K562 (cell line): ENCODE results near the gene EXOG. TPM values are rescaled to one million over a fixed set of nuclear protein-coding genes. Genes with fewer than 3 reads are reported as not detected.

ENCODE experiments used
- ATAC-seq: fragments of 200-7000 bp; cut with Tn5 transposase; 3 replicates; pipeline ENCODE4 v1.9.1; 2020; ENCODE audit warnings: moderate library complexity
- BruUV-seq: library from RNA; stranded (reverse); fragments of 400-500 nt; replicated peaks from 2 replicates; lab custom pipeline; 2021; lab: Mats Ljungman, UMichigan
- CTCF ChIA-PET: fragments of 300-600 bp; formaldehyde crosslinking; extraction: SDS; loops from one replicate; lab custom pipeline; 2021; ENCODE audit warnings: low intra/inter-chr PET ratio; lab: Yijun Ruan, JAX
- POLR2A ChIA-PET: fragments of 300-600, 350-650 bp; sonication (Branson Sonifier 250); formaldehyde crosslinking; extraction: SDS; loops from one replicate; lab custom pipeline; 2021; ENCODE audit warnings: antibody characterized with exemption, inconsistent platforms; lab: Yijun Ruan, JAX
- DNase-seq, 4 experiments: peaks; one replicate each; pipeline versions ENCODE4 v3.0.0 to v3.0.0-alpha.2; 2011 to 2018; ENCODE audit warnings: low spot score in 3 of 4, mixed read lengths in 3 of 4; ENCODE audit errors: extremely low read depth in 1 of 4
- FAIRE-seq: peaks from 2 replicates; lab custom pipeline; 2011; peaks lifted over from hg19 to GRCh38; lab: Jason Lieb, UNC
- H2AFZ ChIP-seq: 2 replicates; pipeline ENCODE4 v1.6.0; 2011; ENCODE audit warnings: low read depth, low read length, control low read depth, inconsistent platforms
- H3K27ac ChIP-seq: fragments of 200-600 bp; 3 replicates; pipeline ENCODE4 v1.8.0; 2011; ENCODE audit warnings: low read depth, mild to moderate bottlenecking, control low read depth, inconsistent platforms, low read length, moderate library complexity, mixed read lengths; ENCODE audit errors: extremely low read depth
- H3K27me3 ChIP-seq, 2 experiments: fragments of 300-600 bp in 1 of 2; 2 replicates in 1 of 2; 3 replicates in 1 of 2; pipeline versions ENCODE4 v1.6.0 to v1.8.0; 2011; ENCODE audit warnings: inconsistent platforms in 2 of 2, low read length in 2 of 2, mild to moderate bottlenecking in 1 of 2, mixed read lengths in 1 of 2, moderate library complexity in 1 of 2; ENCODE audit not compliant: control insufficient read depth in 2 of 2, insufficient read depth in 2 of 2
- H3K36me3 ChIP-seq: fragments of 300-600 bp; 3 replicates; pipeline ENCODE4 v1.8.0; 2011; ENCODE audit warnings: mild to moderate bottlenecking, low read length, inconsistent platforms; ENCODE audit not compliant: control insufficient read depth, insufficient read depth
- H3K4me1 ChIP-seq, 2 experiments: fragments of 200-600 bp in 1 of 2; replicated peaks in 1 of 2; 2 replicates in 1 of 2; 3 replicates in 1 of 2; pipeline versions ENCODE4 v1.5.1 to v1.8.0; 2011; ENCODE audit warnings: inconsistent platforms in 2 of 2, low read length in 2 of 2, mild to moderate bottlenecking in 1 of 2, mixed read lengths in 1 of 2, moderate library complexity in 1 of 2; ENCODE audit not compliant: control insufficient read depth in 2 of 2, insufficient read depth in 2 of 2
- H3K4me2 ChIP-seq: 2 replicates; pipeline ENCODE4 v1.6.1; 2011; ENCODE audit warnings: low read length, control low read depth, inconsistent platforms, mixed read lengths; ENCODE audit not compliant: insufficient read depth
- H3K4me3 ChIP-seq: fragments of 200-600 bp; sonication (generic), shearing (Covaris generic); 2 replicates; pipeline ENCODE4 v1.5.1; 2016; ENCODE audit warnings: control low read depth, inconsistent platforms
- H3K79me2 ChIP-seq: fragments of 200-600 bp; 3 replicates; pipeline ENCODE4 v1.8.0; 2011; ENCODE audit warnings: low read length, inconsistent platforms; ENCODE audit not compliant: control insufficient read depth, insufficient read depth
- H3K9ac ChIP-seq, 2 experiments: 2 replicates each; pipeline versions ENCODE4 v1.6.0 to v1.6.1; 2011; ENCODE audit warnings: low read depth in 2 of 2, low read length in 2 of 2, control low read depth in 1 of 2, inconsistent platforms in 1 of 2, mild to moderate bottlenecking in 1 of 2, mixed read lengths in 1 of 2; ENCODE audit not compliant: insufficient read depth in 1 of 2
- H3K9me1 ChIP-seq: one replicate; pipeline ENCODE4 v1.6.0; 2011; ENCODE audit warnings: inconsistent platforms, mild to moderate bottlenecking, low read length, moderate library complexity; ENCODE audit not compliant: control insufficient read depth, insufficient read depth
- H3K9me3 ChIP-seq: replicated peaks from 2 replicates; pipeline ENCODE4 v1.5.1; 2011; ENCODE audit warnings: low read depth, low read length, inconsistent platforms; ENCODE audit not compliant: control insufficient read depth, insufficient read depth
- H4K20me1 ChIP-seq: replicated peaks from 2 replicates; pipeline ENCODE4 v1.6.1; 2011; ENCODE audit warnings: low read length, inconsistent platforms, mixed read lengths; ENCODE audit not compliant: control insufficient read depth, insufficient read depth
- ESRRA ChIP-seq: fragments of 450-650 bp; IDR thresholded peaks from 2 replicates; pipeline ENCODE4 v1.6.1; 2014; ENCODE audit warnings: low read depth, mild to moderate bottlenecking, moderate library complexity, borderline replicate concordance
- MXD1 ChIP-seq: fragments of 250-450 bp; sonication (Bioruptor Pico); IDR thresholded peaks from 2 replicates; pipeline ENCODE4 v1.8.0; 2021; ENCODE audit warnings: borderline replicate concordance, mild to moderate bottlenecking, moderate library complexity; ENCODE audit not compliant: poor library complexity, severe bottlenecking
- NCOA2 ChIP-seq, 2 experiments: fragments of 450-650 bp; IDR thresholded peaks; 2 replicates each; pipeline ENCODE4 v1.6.1; 2018; ENCODE audit warnings: mild to moderate bottlenecking in 2 of 2, moderate library complexity in 1 of 2; ENCODE audit not compliant: partially characterized antibody in 2 of 2
- NR2C2 ChIP-seq, 2 experiments: fragments of 200-800 bp in 1 of 2; sonication (Bioruptor generic) in 1 of 2; sonication (generic) in 1 of 2; formaldehyde crosslinking in 1 of 2; IDR thresholded peaks; 2 replicates each; pipeline versions ENCODE4 v1.6.1 to v1.8.0; 2016 to 2022; ENCODE audit warnings: mild to moderate bottlenecking in 1 of 2, missing compliant biosample characterization in 1 of 2, missing genetic modification characterization in 1 of 2, missing genetic modification reagents in 1 of 2
- PCBP2 ChIP-seq: fragments of 200-400 bp; formaldehyde crosslinking; IDR thresholded peaks from 2 replicates; pipeline ENCODE4 v1.6.1; 2018; ENCODE audit warnings: low read length, low read depth, mild to moderate bottlenecking, moderate library complexity; ENCODE audit not compliant: poor library complexity, severe bottlenecking
- PHTF2 ChIP-seq: fragments of 250-450 bp; sonication (Bioruptor Pico); IDR thresholded peaks from 2 replicates; pipeline ENCODE4 v1.5.0; 2021; ENCODE audit warnings: mild to moderate bottlenecking
- POLR2H ChIP-seq: IDR thresholded peaks from 2 replicates; pipeline ENCODE4 v1.6.1; 2016; ENCODE audit warnings: missing genetic modification characterization, low read depth, mild to moderate bottlenecking, control low read depth, missing compliant biosample characterization, moderate library complexity
- RBBP5 ChIP-seq: fragments of 200-600 bp; sonication (generic); IDR thresholded peaks from 2 replicates; pipeline ENCODE4 v1.6.1; 2012; ENCODE audit warnings: borderline replicate concordance, mild to moderate bottlenecking, low read length, control low read depth, inconsistent platforms; ENCODE audit not compliant: insufficient read depth, poor library complexity, severe bottlenecking
- RFX7 ChIP-seq: fragments of 250-450 bp; sonication (Bioruptor Pico); IDR thresholded peaks from 2 replicates; pipeline ENCODE4 v1.5.1; 2021; ENCODE audit warnings: mild to moderate bottlenecking
- SETDB1 ChIP-seq: IDR thresholded peaks from one replicate; pipeline ENCODE4 v1.6.1; 2012; ENCODE audit warnings: low read length, control low read depth, inconsistent platforms
- SRSF7 ChIP-seq: fragments of 200-400 bp; formaldehyde crosslinking; optimal IDR thresholded peaks from 2 replicates; pipeline ENCODE3; 2017; ENCODE audit warnings: mild to moderate bottlenecking, low read depth, low read length
- ZNF764 ChIP-seq: fragments of 250-450 bp; sonication (Bioruptor Pico); IDR thresholded peaks from 2 replicates; pipeline ENCODE4 v1.4.0; 2020; ENCODE audit warnings: low read depth, mild to moderate bottlenecking, moderate library complexity
- WGBS: fragments of 100-300 bp; shearing (Covaris generic); methylation state at CpG from one replicate; pipeline ENCODE4 v1.1.6; 2016; ENCODE audit warnings: low coverage, mixed read lengths; ENCODE audit not compliant: insufficient coverage; ENCODE audit errors: missing lambda C conversion rate; 5-methylcytosine and 5-hydroxymethylcytosine counted together
- in situ Hi-C: fragments of 300-500 bp; cut with MboI; formaldehyde crosslinking; loops from 4 replicates; pipeline ENCODE4 v1.15.0; 2018; ENCODE audit warnings: inconsistent platforms, mixed read lengths
- intact Hi-C: fragments of 100-400 bp; cut with micrococcal nuclease; formaldehyde crosslinking; loops from 2 replicates; pipeline ENCODE4 v1.14.2; 2022
- polyA plus RNA-seq, 8 experiments: library from polyadenylated mRNA; depleted of rRNA in 4 of 8; stranded (reverse) in 5 of 8; unstranded in 3 of 8; fragments of >200 nt; fragmentation: Nextera tagmentation in 2 of 8; fragmentation: Illumina TruSeq in 1 of 8; extraction: Ambion mirVana in 2 of 8; extraction: Trizol in 1 of 8; gene quantifications; 2 replicates each; pipeline versions ENCODE4 v1.2.1 to v1.2.3, GENCODE V29; 2011 to 2014; ENCODE audit warnings: inconsistent platforms in 1 of 8, missing spikeins in 1 of 8
- total RNA-seq, 7 experiments: library from RNA; depleted of rRNA in 6 of 7; stranded (reverse); fragments of >200 nt in 6 of 7; fragmentation: Illumina TruSeq in 2 of 7; extraction: Trizol in 2 of 7; gene quantifications; 2 replicates each; pipeline versions ENCODE4 v1.2.1 to v1.2.3, GENCODE V29; 2011 to 2021; ENCODE audit warnings: low replicate concordance in 1 of 7
- TF ChIP-seq, protein P1 (sequence below): IDR thresholded peaks from 3 replicates; pipeline ENCODE4 v1.6.1; 2011; ENCODE audit warnings: borderline replicate concordance, mild to moderate bottlenecking; ENCODE audit not compliant: insufficient read length, insufficient read depth
- TF ChIP-seq, protein P2 (sequence below): sonication (generic); formaldehyde crosslinking; IDR thresholded peaks from 2 replicates; pipeline ENCODE4 v1.8.0; 2023; ENCODE audit warnings: mild to moderate bottlenecking, missing genetic modification reagents

EXOG gene
- total and polyA plus RNA-seq, 9 of the 15 experiments (the other 6 are each of a cell fraction or from before 2014, with no cell fraction given): 10.8 to 21.7 (median 14.8) TPM

- H3K79me2 ChIP-seq: no peaks in the 10 kb centered on the region
- H2AFZ ChIP-seq: no peak overlapping the region
- H4K20me1 ChIP-seq: no peaks in the 10 kb centered on the region
- 6% methylated on average over 7 of the region's 7 CpGs for WGBS
- POLR2A ChIA-PET: interaction anchor here (0.5 to 0.6 kb wide), 2 partner anchors 271 to 506 kb away, joined by 3 read pairs; no protein-coding TSS in a partner anchor
- no peak for FAIRE-seq
- CTCF ChIA-PET: no interaction called here
- in situ Hi-C loops (no loop called here), intact Hi-C loops (no loop called here)
- no peak overlapping the region for H3K9ac ChIP-seq
- no peaks in the 10 kb centered on the region for H3K9me1 ChIP-seq
- no peak for DNase-seq
- TF ChIP-seq NCOA2 (IDR thresholded peaks at IDR 0.05; ENCODE audit: partially characterized antibody in 2 of 2) (no peak), ZNF764 (CRISPR knock-in tag) (no peak), SETDB1 (no peak), ESRRA (no peak), MXD1 (CRISPR knock-in tag) (no peak), RFX7 (no peak), RBBP5 (no peak), POLR2H (tag) (no peak), NR2C2 (CRISPR knock-in tag; IDR thresholded peaks at IDR 0.05) (no peak), NR2C2 (tag; IDR thresholded peaks at IDR 0.05) (no peak), PHTF2 (CRISPR knock-in tag) (no peak), SRSF7 (no peak), PCBP2 (no peak)
- TF ChIP-seq, protein P1, sequence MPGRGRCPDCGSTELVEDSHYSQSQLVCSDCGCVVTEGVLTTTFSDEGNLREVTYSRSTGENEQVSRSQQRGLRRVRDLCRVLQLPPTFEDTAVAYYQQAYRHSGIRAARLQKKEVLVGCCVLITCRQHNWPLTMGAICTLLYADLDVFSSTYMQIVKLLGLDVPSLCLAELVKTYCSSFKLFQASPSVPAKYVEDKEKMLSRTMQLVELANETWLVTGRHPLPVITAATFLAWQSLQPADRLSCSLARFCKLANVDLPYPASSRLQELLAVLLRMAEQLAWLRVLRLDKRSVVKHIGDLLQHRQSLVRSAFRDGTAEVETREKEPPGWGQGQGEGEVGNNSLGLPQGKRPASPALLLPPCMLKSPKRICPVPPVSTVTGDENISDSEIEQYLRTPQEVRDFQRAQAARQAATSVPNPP: no peak
- TF ChIP-seq, protein P2, sequence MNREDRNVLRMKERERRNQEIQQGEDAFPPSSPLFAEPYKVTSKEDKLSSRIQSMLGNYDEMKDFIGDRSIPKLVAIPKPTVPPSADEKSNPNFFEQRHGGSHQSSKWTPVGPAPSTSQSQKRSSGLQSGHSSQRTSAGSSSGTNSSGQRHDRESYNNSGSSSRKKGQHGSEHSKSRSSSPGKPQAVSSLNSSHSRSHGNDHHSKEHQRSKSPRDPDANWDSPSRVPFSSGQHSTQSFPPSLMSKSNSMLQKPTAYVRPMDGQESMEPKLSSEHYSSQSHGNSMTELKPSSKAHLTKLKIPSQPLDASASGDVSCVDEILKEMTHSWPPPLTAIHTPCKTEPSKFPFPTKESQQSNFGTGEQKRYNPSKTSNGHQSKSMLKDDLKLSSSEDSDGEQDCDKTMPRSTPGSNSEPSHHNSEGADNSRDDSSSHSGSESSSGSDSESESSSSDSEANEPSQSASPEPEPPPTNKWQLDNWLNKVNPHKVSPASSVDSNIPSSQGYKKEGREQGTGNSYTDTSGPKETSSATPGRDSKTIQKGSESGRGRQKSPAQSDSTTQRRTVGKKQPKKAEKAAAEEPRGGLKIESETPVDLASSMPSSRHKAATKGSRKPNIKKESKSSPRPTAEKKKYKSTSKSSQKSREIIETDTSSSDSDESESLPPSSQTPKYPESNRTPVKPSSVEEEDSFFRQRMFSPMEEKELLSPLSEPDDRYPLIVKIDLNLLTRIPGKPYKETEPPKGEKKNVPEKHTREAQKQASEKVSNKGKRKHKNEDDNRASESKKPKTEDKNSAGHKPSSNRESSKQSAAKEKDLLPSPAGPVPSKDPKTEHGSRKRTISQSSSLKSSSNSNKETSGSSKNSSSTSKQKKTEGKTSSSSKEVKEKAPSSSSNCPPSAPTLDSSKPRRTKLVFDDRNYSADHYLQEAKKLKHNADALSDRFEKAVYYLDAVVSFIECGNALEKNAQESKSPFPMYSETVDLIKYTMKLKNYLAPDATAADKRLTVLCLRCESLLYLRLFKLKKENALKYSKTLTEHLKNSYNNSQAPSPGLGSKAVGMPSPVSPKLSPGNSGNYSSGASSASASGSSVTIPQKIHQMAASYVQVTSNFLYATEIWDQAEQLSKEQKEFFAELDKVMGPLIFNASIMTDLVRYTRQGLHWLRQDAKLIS (CRISPR knock-in tag): no peak
- no peak overlapping the region for H3K27ac ChIP-seq
- no peaks in the 10 kb centered on the region for H3K9me3 ChIP-seq
- H3K27me3 ChIP-seq: peaks cover 9 to 49% of the 10 kb centered on the region in 2 experiments; a peak in 4 of 5 replicates
- no peak overlapping the region for H3K4me3 ChIP-seq
- H3K4me1 ChIP-seq: no peaks in the 10 kb centered on the region
- H3K36me3 ChIP-seq: no peaks in the 10 kb centered on the region
- no peak for ATAC-seq
- no TSS peak for BruUV-seq
- H3K4me2 ChIP-seq: no peak overlapping the region
Measured at GRCh38 chr3:38560996-38561717, 65.0 kb downstream of the EXOG start.
